H1 (cell line): ENCODE data around the gene DNAJB13. TPM values are rescaled to one million over a fixed set of nuclear protein-coding genes. Genes with fewer than 3 reads are reported as not detected.

Source experiments
- BRCA1 ChIP-seq: IDR thresholded peaks from 2 replicates; pipeline ENCODE4 v1.6.1; 2012; ENCODE audit warnings: low read depth, low read length, improper control_type of control experiment
- CBX8 ChIP-seq: fragments of 300-800, 300-1000 bp; sonication (generic); IDR thresholded peaks from 2 replicates; pipeline ENCODE4 v1.7.1; 2016; ENCODE audit warnings: low read depth, low read length, borderline replicate concordance
- CEBPB ChIP-seq: IDR thresholded peaks from 2 replicates; pipeline ENCODE4 v1.6.1; 2012; ENCODE audit warnings: low read depth, low read length
- EP300 ChIP-seq, 2 experiments: IDR thresholded peaks; 1 replicate in 1 of 2; 2 replicates in 1 of 2; pipeline ENCODE4 v1.6.1; 2011 to 2012; ENCODE audit warnings: low read depth in 2 of 2, low read length in 2 of 2, mild to moderate bottlenecking in 2 of 2, borderline replicate concordance in 1 of 2, inconsistent platforms in 1 of 2, moderate library complexity in 1 of 2
- EZH2 ChIP-seq: fragments of 200-600 bp; sonication (generic); IDR thresholded peaks from 2 replicates; pipeline ENCODE4 v1.7.1; 2012; ENCODE audit warnings: low read depth, mild to moderate bottlenecking, moderate library complexity, low read length, inconsistent platforms; ENCODE audit not compliant: severe bottlenecking
- GABPA ChIP-seq: IDR thresholded peaks from 2 replicates; pipeline ENCODE4 v1.6.1; 2011; ENCODE audit warnings: mild to moderate bottlenecking, low read length, moderate library complexity, borderline replicate concordance; ENCODE audit not compliant: insufficient read depth
- NANOG ChIP-seq: IDR thresholded peaks from 2 replicates; pipeline ENCODE4 v1.6.1; 2011; ENCODE audit warnings: low read length, low read depth, mild to moderate bottlenecking, inconsistent platforms; ENCODE audit not compliant: insufficient read depth, poor library complexity, severe bottlenecking
- POU5F1 ChIP-seq: IDR thresholded peaks from 2 replicates; pipeline ENCODE4 v1.6.1; 2011; ENCODE audit warnings: low read depth, mild to moderate bottlenecking, low read length, moderate library complexity
- RBBP5 ChIP-seq: IDR thresholded peaks from 2 replicates; pipeline ENCODE4 v1.7.1; 2012; ENCODE audit warnings: low read depth, mild to moderate bottlenecking, inconsistent platforms, low read length, moderate library complexity, borderline replicate concordance
- SIRT6 ChIP-seq: IDR thresholded peaks from one replicate; pipeline ENCODE4 v1.7.1; 2012; ENCODE audit warnings: low read length, inconsistent platforms
- SP1 ChIP-seq: IDR thresholded peaks from 2 replicates; pipeline ENCODE4 v1.6.1; 2011; ENCODE audit warnings: low read depth, low read length
- TBP ChIP-seq: IDR thresholded peaks from 2 replicates; pipeline ENCODE4 v1.6.1; 2011; ENCODE audit warnings: low read depth, low read length, improper control_type of control experiment
- polyA plus RNA-seq, 7 experiments: library from polyadenylated mRNA; depleted of rRNA in 3 of 7; stranded (reverse) in 5 of 7; unstranded in 2 of 7; fragments of >200 nt in 5 of 7; fragments of 200-250 nt in 2 of 7; gene quantifications; 1 replicate in 5 of 7; 2 replicates in 1 of 7; 4 replicates in 1 of 7; pipeline versions ENCODE4 v1.2.1 to v1.2.3, GENCODE V29; 2011 to 2013; ENCODE audit warnings: missing spikeins in 2 of 7, mixed read lengths in 2 of 7
- total RNA-seq: library from RNA; stranded (reverse); fragmentation: NEBNext Ultra II Directional; extraction: Animal tissue kit (Norgen Biotek cat#: 25700); gene quantifications from 2 replicates; pipeline ENCODE4 v1.2.1, GENCODE V29; 2021
- TF ChIP-seq, protein P1 (sequence below), 3 experiments: IDR thresholded peaks; 1 replicate in 2 of 3; 2 replicates in 1 of 3; pipeline versions ENCODE4 v1.5.1 to v1.6.1; 2011; ENCODE audit warnings: low read length in 3 of 3, mild to moderate bottlenecking in 3 of 3, inconsistent platforms in 2 of 3, low read depth in 1 of 3, moderate library complexity in 1 of 3; ENCODE audit not compliant: insufficient read depth in 1 of 3; ENCODE audit errors: control extremely low read depth in 1 of 3
- TF ChIP-seq, protein P2 (sequence below): IDR thresholded peaks from 2 replicates; pipeline ENCODE4 v1.6.1; 2011; ENCODE audit warnings: low read depth, mild to moderate bottlenecking, low read length; ENCODE audit not compliant: insufficient read depth

Gene DNAJB13
- total and polyA plus RNA-seq, 2 of the 8 experiments (the other 6 are each of a cell fraction or from before 2014, with no cell fraction given), result 0.27 TPM; not detected in 1

DNA sequence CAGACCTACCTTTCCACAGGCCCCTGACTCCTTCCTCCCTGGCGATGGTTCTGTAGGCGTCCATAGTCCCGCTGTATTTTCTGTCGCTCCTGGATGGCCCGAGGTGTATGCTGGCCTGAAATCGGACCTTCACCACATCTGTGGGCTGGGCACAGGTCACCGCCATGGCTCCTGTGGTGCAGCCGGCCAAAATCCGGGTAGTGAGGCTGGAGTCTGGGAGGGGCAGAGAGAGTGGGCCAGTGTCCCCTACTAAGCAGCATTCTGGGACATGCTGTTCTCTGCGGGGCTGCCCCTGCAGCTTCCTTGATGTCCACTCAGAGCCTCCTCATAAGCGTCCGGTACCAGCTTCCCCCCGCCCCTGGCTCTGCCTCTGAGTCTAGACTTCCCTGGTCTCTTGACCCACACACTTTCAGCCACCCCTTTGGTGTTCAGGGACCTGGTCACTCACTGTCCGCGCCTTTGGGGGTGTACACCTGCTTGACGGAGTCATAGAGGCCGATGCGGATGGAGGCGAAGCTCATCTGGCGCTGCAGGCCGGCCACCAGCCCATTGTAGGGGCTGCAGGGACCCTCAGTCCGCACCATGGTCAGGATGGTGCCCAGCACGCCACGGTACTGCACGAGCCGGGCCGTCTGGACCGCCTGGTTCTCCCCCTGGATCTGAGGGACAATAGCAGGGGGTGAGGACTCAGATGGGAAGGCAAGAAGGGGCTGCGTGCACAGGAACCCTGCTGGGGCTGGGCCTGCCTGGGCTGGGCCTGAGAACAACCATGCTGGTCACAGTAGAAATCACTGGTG, 55.1 kb downstream of the DNAJB13 start (continued):
- TF ChIP-seq, protein P1, sequence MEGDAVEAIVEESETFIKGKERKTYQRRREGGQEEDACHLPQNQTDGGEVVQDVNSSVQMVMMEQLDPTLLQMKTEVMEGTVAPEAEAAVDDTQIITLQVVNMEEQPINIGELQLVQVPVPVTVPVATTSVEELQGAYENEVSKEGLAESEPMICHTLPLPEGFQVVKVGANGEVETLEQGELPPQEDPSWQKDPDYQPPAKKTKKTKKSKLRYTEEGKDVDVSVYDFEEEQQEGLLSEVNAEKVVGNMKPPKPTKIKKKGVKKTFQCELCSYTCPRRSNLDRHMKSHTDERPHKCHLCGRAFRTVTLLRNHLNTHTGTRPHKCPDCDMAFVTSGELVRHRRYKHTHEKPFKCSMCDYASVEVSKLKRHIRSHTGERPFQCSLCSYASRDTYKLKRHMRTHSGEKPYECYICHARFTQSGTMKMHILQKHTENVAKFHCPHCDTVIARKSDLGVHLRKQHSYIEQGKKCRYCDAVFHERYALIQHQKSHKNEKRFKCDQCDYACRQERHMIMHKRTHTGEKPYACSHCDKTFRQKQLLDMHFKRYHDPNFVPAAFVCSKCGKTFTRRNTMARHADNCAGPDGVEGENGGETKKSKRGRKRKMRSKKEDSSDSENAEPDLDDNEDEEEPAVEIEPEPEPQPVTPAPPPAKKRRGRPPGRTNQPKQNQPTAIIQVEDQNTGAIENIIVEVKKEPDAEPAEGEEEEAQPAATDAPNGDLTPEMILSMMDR (IDR thresholded peaks at IDR 0.05; ENCODE audit: control extremely low read depth in 1 of 3, insufficient read depth in 1 of 3, low read depth in 1 of 3, low read length in 3 of 3), result no peak
- TF ChIP-seq CBX8 (no peak), EP300 (IDR thresholded peaks at IDR 0.05; ENCODE audit: borderline replicate concordance in 1 of 2, low read depth in 2 of 2, low read length in 2 of 2) (no peak), SIRT6 (no peak), TBP (no peak), NANOG (no peak), POU5F1 (no peak), SP1 (no peak), CEBPB (no peak), GABPA (no peak), RBBP5 (no peak), EZH2 (no peak), BRCA1 (no peak)
- TF ChIP-seq, protein P2, sequence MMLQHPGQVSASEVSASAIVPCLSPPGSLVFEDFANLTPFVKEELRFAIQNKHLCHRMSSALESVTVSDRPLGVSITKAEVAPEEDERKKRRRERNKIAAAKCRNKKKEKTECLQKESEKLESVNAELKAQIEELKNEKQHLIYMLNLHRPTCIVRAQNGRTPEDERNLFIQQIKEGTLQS, result no peak
